NCI-H146 (cell line): ENCODE data around the gene PDE4D.

ENCODE experiments used
- DNase-seq: peaks from one replicate; lab custom pipeline; 2025; lab: John Stamatoyannopoulos, UW

PDE4D gene

DNA sequence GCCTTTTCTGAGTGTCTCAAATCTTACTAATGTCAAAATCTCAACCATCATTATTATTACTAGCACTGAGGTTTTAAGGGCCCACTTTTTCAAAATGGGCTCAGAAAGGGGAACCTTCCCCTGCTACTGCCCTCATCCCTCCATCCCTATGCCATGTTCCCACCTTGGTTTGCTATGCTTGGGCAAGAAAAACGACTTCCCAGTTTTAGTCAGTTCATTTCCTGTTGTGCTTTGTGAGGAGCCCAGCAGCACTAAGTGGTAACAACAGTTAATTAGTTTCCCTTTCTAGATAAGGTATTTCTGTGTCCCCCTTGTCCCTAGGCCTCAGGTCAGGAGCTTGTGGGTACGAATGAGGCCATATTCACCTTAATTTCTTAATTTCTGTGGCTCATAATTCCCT is 715.5 kb downstream of the PDE4D start:
- no peak for DNase-seq

DNA sequence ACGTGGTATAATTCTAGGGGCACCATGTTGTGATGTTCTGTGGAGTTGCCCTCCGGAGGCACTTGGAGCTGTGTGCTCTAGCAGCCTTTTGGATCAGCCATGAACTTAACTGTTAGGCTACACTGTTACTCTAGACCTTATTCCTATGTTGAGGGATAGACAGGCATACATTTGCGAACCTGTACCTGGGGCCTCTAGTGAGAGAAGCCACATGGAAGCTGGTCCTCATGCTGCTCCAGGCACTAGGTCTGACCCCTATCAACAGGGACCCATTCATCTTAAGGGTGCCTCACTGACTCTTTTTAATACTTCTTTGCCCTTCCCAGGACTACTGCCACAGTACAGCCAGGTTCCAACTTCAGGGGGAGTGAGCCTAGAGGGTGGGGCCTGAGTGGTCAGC is 715.9 kb downstream of the PDE4D start:
- no peak for DNase-seq

DNA sequence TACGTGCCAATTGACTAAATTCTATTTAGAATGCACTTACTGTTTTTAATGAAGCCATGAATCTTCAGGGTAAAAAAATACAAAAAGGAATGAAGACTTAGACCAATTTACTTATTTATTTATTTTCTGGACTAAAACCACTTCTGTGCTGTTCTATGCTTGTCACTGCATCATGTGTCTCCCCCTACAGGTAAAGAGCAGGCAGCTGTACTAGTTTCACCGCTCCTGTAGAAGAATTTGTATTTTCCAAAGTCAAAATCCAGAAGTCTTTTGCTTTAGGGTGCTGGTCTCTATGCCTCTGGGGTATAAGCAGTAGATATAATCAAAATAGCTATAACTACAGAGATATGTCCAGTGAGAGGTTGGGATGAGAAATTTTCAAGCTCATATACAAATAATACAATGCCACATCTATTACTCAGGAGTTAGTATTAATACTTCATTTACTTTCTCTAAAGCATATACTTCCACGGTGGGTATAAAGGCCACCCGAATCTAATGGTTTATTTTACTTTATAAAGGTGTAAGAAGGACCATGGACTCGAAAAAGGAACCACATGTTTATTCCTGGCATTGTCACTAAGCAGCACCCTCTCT is 719.2 kb downstream of the PDE4D start:
- DNase-seq = peak; percentile 52

DNA sequence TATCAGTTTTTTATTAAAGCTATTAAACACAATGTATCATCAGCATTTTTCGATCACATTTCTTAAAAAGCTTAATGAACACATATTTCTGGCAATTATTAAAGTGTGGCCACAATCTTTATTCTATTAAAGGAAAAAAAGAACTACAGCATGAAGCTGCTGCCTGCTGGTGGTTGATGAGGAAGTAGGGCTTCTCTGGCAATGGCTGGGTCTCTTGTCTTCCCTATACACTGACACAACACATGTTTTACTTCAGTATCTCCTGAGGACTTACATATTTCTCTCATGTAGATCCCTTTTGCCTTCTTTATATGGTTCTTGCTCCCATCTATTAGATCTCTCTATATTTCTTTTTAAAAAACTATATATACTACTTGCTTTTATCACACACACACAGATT is 719.9 kb downstream of the PDE4D start:
- DNase-seq = no peak

DNA sequence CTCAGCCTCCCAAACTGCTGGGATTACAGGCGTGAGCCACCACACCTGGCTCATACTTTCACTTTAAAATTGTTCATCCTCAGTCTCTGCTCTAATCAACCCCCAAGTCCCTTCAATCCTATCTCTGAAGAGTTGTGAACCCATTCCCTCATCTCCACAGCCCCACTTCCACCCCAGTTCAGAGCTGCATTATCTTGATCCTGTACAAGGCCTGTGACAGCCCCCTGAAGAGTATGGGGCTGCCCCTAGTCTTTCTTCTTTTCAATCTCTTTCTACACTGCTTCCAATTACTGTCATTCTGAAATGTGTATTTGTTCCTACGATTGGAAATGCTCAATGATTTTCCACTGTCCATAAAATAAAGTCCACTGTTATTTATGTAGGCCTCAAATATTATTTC is 722.4 kb downstream of the PDE4D start:
- DNase-seq = no peak

GRCh38 chr5:59169768-59170150 is 723.8 kb downstream of the PDE4D start:
- DNase-seq = no peak

DNA sequence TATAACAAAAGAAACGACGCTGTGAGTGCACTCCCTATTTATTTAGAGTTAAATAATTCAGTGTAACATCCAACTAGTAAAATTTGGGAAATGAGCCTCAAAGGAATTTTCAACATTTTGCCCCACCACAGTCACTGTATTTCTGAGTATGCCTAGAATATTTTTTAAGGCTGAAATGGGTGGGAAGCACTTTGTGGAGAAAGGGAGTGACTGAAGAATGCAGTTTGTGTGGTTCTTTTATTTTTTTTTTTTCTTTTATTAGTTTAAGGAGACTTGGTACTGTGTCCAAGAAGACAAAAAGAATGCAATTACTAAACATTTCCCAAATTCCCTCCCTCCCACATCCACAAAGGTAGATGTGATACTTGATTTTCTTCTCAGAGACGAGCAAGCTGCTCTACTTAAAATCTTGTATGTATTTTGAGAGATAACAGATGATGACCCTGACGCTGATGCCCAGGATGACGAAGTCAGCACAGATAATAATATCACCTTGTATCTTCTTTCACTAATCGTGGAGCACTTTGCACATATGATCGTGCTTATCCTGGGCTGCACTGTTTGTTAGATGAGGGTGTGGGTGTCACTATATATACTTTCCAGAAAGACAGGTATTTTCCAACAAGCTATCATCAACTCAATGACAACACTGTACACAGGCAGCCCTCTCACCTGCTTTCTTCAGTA is 724.3 kb downstream of the PDE4D start:
- DNase-seq = no peak

GRCh38 chr5:59168067-59168466 is 725.5 kb downstream of the PDE4D start:
- DNase-seq = no peak

DNA sequence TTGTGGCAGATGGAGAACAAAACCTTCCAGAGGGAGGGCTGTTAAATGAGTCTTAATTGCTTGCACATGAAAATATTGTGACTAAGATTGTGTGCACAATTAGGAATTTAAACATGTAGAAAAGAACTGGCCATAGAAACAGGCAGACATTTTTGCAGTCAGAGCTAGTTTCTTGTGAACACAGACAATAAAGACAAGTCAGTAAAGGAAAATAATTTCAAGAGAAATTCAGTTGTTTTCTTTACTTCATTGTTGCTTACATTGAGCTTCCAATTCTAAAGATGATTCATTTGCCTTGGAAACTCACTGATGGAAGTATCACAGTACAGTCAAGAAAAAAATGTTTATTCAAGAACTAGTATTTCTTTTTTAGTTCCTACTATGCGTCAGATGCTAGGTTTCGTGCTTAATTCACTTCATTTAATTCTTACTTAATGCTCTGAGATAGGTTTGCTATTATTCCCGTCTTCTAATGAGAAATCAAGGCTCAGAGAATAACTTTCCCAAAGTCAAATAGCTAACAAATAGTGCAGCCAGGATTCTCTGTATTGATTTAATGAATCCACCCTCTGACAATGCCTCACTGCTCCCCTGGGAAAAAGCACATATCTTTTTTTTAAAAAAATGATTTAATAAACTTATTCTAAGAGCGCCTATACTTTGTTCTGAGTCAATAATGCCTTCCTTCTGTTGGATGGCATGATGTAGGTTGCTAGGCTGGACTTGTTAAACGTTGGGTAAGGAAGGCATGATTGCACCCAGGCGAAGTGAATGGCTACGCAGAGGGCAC is 729.3 kb downstream of the PDE4D start:
- no peak for DNase-seq

DNA sequence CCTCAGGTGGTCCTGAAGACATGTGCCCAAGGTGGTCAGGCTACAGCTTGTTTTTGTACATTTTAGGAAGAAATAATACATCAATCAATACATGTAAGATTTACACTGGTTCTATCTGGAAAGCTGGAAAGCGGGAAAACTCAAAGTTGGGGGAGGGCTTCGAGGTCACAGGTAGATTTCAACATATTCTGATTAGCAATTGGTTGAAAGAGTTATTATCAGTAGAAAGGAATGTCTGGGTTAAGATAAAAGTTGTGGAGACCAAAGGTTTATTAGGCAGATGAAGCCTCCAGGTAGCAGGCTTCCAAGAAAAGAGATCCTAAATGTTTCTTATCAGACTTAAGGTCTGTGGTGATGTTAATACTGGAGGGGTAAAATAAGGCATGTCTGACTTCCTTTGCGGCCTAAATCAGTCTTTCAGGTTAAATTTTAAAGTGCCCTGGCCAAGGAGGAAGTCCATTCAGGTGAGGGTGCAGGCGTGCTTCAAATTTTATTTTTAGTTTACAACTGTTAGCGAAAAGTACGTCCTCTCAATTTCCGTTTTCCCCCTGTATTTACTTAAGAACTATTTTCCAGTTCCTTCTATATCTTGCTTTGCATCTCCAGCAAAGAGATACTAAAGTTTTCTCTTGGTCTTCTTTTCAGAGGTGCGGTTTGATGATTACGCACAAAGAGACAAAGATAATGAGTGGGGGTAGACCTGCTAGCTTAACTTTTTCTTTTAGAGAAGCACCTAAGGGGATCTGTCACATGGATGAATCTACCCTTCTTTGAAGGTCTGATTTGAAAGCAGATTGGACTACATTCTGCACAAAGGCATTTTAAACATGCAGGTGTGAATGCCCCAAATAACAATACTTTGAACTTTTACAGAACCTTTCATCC is 732.1 kb downstream of the PDE4D start:
- DNase-seq = no peak

DNA sequence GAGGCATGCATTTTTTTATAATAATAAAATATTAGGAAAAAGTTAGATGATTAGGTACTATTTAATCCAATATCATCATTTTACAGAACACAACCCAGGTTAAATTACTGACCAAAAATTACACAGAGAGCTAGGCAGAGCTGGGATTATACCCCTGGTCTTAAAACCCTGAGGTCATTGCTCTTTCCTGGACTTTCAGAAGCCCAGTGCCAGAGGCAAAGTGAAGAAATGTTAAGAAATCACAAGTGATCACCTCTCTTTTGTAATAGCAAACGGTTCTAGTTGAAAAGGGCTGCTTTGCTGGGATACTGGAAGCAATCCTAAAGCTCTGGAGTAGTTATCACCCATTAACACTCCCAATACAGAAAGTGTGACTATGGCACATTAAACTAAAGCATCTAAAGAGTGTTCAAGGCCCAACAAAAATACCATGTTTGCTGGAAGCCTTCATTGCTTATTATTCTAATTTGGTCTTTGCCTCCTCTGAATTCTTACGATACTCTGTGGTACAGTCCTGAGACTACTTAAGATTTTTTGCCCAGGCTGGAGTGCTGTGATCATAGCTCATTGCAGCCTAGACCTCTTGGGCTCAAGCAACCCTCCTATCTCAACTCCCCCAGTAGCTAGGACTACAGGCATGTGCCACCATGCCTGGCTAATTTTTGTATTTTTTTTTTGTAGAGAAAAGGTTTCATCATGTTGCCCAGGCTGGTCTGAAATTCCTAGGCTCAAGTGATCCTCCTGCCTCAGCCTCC is 734.7 kb downstream of the PDE4D start:
- DNase-seq = no peak

GRCh38 chr5:59158165-59158564 is 735.4 kb downstream of the PDE4D start:
- no peak for DNase-seq

DNA sequence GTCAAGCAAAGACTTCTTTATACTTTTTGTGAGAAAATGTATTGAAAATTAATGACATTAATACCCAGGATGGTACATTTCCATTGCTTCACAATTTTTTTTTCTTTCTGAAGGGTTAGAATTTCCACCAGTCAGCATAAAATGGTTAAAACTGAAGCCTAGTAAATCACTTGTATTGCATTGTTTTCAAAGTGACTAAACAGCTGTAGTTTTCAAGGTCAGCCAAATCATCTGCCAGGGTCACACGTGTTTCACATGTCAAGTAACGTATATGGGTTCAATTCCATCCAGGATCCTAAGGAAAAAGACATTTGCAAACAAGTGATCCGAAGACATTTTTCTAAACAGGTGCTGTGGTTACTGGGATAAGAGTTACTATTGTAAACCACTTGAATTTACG is 736.5 kb downstream of the PDE4D start:
- DNase-seq = no peak

GRCh38 chr5:59152701-59153245 is 740.8 kb downstream of the PDE4D start:
- DNase-seq = no peak

- no peak for DNase-seq
Measured at GRCh38 chr5:59151162-59151889, 742.2 kb downstream of the PDE4D start.

DNA sequence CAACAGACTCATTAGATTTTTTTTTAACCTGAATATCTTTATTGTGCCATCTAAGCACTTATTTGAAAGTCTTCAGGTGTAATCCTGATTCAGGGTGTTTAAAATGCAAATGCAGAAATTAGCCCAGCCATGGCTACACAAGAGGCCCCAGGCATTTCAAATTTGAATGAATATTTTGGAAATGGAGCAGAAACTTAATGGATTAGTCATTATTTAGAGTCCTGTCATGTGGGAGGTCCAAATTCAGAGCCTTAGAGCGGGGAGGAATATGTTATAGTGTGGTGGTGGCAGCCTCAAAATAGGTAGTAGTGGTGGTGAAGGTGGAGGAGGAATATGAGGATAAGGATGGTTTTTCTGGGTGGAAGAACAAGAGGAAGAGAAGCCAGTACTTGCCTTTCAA is 743.7 kb downstream of the PDE4D start:
- DNase-seq = no peak

DNA sequence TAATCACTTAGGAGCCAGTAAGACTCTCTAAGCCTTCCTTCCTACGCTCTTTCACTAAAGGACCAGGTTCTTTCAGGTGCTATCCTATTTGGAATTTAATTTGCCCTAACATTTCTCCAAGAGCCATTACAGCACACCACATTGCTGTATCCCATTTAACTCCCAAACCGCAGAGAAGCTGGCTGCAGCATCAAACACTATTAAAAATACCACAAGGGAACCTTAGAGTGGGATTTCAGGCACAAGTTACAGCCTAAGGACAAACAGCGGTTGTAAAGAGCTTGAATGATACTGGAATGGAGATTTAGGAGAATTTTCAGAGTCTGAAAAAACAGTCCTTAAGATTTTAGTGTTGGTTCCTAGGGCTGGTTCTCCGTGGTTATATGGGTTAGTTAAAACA is 744.3 kb downstream of the PDE4D start:
- no peak for DNase-seq

GRCh38 chr5:59146729-59147128 is 746.8 kb downstream of the PDE4D start:
- no peak for DNase-seq

GRCh38 chr5:59143926-59144333 is 749.6 kb downstream of the PDE4D start:
- DNase-seq = peak; percentile 25

DNA sequence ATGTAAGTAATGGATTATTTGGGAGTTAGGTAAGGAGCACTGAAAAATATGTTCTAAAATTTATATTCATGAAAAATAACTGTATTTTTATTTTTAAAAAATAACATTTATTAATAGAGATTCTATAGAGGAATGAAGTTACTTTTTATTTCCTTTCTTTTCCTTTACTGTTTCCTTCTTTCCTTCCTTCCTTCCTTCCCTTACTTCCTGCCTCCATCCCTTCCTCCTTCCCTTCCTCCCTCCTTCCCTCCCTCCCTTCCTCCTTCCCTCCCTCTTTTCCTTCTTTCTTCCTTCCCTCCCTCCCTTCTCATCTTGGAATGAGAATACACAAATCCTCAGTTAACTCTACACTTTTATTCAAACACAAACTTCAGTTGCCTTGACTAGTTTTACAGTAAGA is 750.6 kb downstream of the PDE4D start:
- no peak for DNase-seq

- DNase-seq = no peak
Measured at GRCh38 chr5:59142138-59142537, 751.4 kb downstream of the PDE4D start.
